Neural crest cell (in vitro differentiated cells): Measurements from ENCODE around the gene TUBA1B. TPM values are rescaled to one million over a fixed set of nuclear protein-coding genes. Genes with fewer than 3 reads are reported as not detected.

Experiments
- DNase-seq: peaks from one replicate; pipeline ENCODE4 v3.0.0; 2021; ENCODE audit warnings: low read depth, mixed read lengths, low spot score
- H3K27ac Mint-ChIP-seq: one replicate; pipeline ENCODE4 v1.8.0; 2021; ENCODE audit warnings: mild to moderate bottlenecking, mixed read lengths; ENCODE audit not compliant: unreplicated experiment
- H3K27me3 Mint-ChIP-seq: 2 replicates; pipeline ENCODE4 v1.8.0; 2021; ENCODE audit warnings: low read depth, mild to moderate bottlenecking, mixed read lengths
- H3K36me3 Mint-ChIP-seq: 2 replicates; pipeline ENCODE4 v1.8.0; 2021; ENCODE audit warnings: low read depth, mild to moderate bottlenecking, mixed read lengths
- H3K4me1 Mint-ChIP-seq: 2 replicates; pipeline ENCODE4 v1.8.0; 2021; ENCODE audit warnings: mixed read lengths
- H3K4me3 Mint-ChIP-seq: one replicate; pipeline ENCODE4 v1.8.0; 2021; ENCODE audit warnings: mild to moderate bottlenecking, mixed read lengths
- H3K9me3 Mint-ChIP-seq: 2 replicates; pipeline ENCODE4 v1.8.0; 2021; ENCODE audit warnings: mixed read lengths
- total RNA-seq: library from RNA; stranded (reverse); gene quantifications from 2 replicates; pipeline ENCODE4 v1.2.1, GENCODE V29; 2021
- TF ChIP-seq, protein P1 (sequence below): fragments of 200-600 bp; sonication (generic); conservative IDR thresholded peaks from 2 replicates; pipeline ENCODE4 v1.5.0; 2021; ENCODE audit warnings: antibody characterized with exemption, mild to moderate bottlenecking

Gene TUBA1B
- total RNA-seq, 1 donor from 2014 or later = 3,094 TPM

DNA sequence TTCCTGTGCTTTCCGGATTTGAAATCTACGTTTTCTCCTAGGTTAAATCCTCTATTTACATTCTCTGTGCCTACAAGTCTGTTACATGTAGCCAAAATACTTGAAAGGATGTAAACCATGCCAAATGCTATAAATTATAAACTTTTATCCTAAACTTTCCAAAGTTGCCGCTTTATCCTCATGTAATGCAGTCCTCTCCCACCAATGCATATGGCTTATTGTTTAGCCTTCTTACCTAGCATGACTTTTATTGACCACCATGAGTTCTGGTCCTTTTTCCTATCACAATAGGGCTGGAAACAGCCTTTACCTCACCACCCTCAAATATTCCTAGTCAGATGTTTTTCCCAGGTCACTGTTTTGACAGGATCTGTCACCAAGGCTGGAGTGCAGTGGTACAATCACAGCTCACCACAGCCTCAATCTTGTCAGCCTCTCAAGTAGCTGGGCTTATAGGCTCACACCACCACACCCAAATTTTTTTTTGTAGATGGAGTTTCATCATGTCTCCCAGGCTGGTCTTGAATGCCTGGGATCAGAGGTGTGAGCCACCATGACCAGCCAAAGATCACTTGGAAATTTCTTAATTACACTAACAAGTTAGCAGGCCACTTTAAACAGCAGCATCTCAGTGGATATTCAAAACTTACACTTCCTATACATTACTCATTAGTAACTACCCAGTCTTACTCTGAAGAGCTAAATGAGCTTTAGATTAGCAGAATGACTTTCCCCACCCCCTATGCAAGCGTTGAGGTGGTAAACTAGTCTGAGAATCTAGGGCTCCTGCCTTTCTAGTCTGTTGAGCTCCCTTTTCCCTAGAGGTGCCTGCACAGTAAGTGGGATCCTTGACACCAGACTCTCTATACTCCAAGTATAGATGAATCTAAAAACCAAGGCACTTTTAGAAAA is 4.1 kb downstream of the TUBA1B start:
- Mint-ChIP-seq H3K4me1 (peaks cover 48% of the 10 kb centered on the region), H3K27me3 (peaks cover 22% of the 10 kb centered on the region), H3K27ac (no peak overlapping the region), H3K9me3 (peaks cover 4% of the 10 kb centered on the region), H3K36me3 (peaks cover 45% of the 10 kb centered on the region), H3K4me3 (peak overlapping the region; percentile 84)
- DNase-seq = no peak
- TF ChIP-seq, protein P1, sequence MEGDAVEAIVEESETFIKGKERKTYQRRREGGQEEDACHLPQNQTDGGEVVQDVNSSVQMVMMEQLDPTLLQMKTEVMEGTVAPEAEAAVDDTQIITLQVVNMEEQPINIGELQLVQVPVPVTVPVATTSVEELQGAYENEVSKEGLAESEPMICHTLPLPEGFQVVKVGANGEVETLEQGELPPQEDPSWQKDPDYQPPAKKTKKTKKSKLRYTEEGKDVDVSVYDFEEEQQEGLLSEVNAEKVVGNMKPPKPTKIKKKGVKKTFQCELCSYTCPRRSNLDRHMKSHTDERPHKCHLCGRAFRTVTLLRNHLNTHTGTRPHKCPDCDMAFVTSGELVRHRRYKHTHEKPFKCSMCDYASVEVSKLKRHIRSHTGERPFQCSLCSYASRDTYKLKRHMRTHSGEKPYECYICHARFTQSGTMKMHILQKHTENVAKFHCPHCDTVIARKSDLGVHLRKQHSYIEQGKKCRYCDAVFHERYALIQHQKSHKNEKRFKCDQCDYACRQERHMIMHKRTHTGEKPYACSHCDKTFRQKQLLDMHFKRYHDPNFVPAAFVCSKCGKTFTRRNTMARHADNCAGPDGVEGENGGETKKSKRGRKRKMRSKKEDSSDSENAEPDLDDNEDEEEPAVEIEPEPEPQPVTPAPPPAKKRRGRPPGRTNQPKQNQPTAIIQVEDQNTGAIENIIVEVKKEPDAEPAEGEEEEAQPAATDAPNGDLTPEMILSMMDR = no peak

- H3K27ac Mint-ChIP-seq = no peak overlapping the region
- H3K4me3 Mint-ChIP-seq = peak overlapping the region; percentile 44
Observed at GRCh38 chr12:49121047-49121696, 10.0 kb downstream of the TUBA1B start.

DNA sequence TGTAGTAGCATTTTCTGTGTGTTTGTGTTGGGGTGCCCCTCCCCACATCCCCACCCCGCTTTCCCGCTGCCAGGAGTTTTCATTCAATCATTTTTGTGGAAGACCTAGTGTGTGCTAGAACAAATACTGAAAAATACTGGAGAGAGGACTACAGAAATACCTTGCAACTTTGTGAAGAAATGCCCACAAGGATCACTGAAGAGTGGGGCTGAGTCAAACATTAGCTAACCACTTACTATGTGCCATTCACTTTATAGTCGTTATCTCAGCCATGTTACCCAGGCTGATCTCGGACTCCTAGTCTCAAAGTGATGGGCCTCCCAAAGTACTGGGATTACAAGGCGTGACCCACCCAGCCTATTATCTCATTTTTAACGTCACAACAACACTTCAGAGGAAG is 20.0 kb downstream of the TUBA1B start:
- no peaks in the 10 kb centered on the region for H3K27me3 Mint-ChIP-seq
- H3K9me3 Mint-ChIP-seq = no peaks in the 10 kb centered on the region
- H3K4me1 Mint-ChIP-seq = peaks cover 33% of the 10 kb centered on the region
- TF ChIP-seq, protein P1 = no peak
- no peak for DNase-seq
- peak overlapping the region; percentile 95 for H3K27ac Mint-ChIP-seq
- H3K36me3 Mint-ChIP-seq = no peaks in the 10 kb centered on the region
- peak overlapping the region; percentile 96 for H3K4me3 Mint-ChIP-seq

More at GRCh38 chr12:49121047-49121696, 10.0 kb downstream of the TUBA1B start:
- peaks cover 25% of the 10 kb centered on the region for H3K4me1 Mint-ChIP-seq
- TF ChIP-seq, protein P1 = peak; percentile 66
- H3K9me3 Mint-ChIP-seq = no peaks in the 10 kb centered on the region
- H3K27me3 Mint-ChIP-seq = no peaks in the 10 kb centered on the region
- H3K36me3 Mint-ChIP-seq = peaks cover 5% of the 10 kb centered on the region
- peak; percentile 33 for DNase-seq

DNA sequence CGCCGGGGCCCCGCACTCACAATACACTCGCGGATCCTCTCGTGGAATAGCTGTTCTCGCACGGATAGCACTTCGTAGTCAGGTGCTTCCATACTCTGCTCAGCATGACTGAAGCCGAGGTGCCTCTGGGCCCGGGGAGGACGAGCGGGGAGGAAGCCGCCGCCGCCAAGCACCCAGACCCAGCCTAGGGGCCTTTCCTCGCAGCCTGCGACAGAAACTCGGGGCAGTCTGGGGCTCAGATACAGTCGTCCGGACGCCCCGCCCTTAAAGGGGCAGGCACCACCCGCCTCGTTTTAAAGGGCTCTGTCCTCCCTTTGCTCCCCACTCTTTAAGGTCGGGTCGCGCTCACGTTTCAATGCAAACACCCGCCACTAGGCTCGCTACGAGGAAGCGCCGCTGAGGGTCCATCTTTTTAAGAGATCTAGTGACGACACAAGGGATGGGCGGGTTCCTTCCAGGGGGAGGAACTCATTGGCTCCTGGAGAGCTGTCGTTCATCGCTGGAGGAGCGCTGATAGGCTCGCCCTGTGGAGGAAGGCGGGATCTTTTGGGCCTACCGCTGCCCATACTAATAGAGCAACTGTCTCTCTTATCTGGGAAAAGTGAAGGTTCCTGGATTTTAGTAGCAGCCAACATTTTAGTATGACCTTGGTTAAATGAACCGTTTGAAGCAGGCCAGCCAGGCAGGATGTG is 20.6 kb downstream of the TUBA1B start, which contains the start of gene LMBR1L:
Gene LMBR1L (minus strand): TSS at position 384 of the 692 bp plus-strand sequence. CDS start 292 bp downstream, at position 92.
- Mint-ChIP-seq H3K27me3 (no peaks in the 10 kb centered on the region), H3K4me1 (peaks cover 33% of the 10 kb centered on the region), H3K36me3 (no peaks in the 10 kb centered on the region), H3K4me3 (peak within 1 kb of the TSS; percentile 96), H3K9me3 (no peaks in the 10 kb centered on the region), H3K27ac (peak within 1 kb of the TSS; percentile 97)
- peak; percentile 90 for DNase-seq
- TF ChIP-seq, protein P1 = peak; percentile 60
